Activated naive CD4-positive, alpha-beta T cell treated with anti-CD3 and anti-CD28 coated beads, Interleukin-2, amount 50 U/mL, for 24 hours (primary cell): Measurements from ENCODE around the gene CLEC16A.
"Not testable (repeated sequence)": the region's sequence is repeated elsewhere in the genome, so short reads cannot be mapped to it uniquely, and the experiment has no call there.

Experiments used
- H3K27ac Mint-ChIP-seq: one replicate; pipeline ENCODE4 v1.8.0; 2021; ENCODE audit warnings: mild to moderate bottlenecking, mixed read lengths
- H3K27me3 Mint-ChIP-seq: one replicate; pipeline ENCODE4 v1.8.0; 2021; ENCODE audit warnings: mixed read lengths
- H3K36me3 Mint-ChIP-seq: one replicate; pipeline ENCODE4 v1.8.0; 2021; ENCODE audit warnings: mixed read lengths
- H3K4me1 Mint-ChIP-seq: one replicate; pipeline ENCODE4 v1.8.0; 2021; ENCODE audit warnings: mixed read lengths
- H3K4me3 Mint-ChIP-seq: one replicate; pipeline ENCODE4 v1.8.0; 2021; ENCODE audit warnings: mild to moderate bottlenecking, mixed read lengths
- H3K9me3 Mint-ChIP-seq: one replicate; pipeline ENCODE4 v1.8.0; 2021; ENCODE audit warnings: mixed read lengths

Gene CLEC16A

GRCh38 chr16:10932959-10933710 is 11.2 kb upstream of the CLEC16A start:
- H3K27ac Mint-ChIP-seq: no peak overlapping the region
- H3K4me1 Mint-ChIP-seq: peaks cover 46% of the 10 kb centered on the region
- no peaks in the 10 kb centered on the region for H3K9me3 Mint-ChIP-seq
- no peak overlapping the region for H3K4me3 Mint-ChIP-seq
- H3K36me3 Mint-ChIP-seq: peaks cover 5% of the 10 kb centered on the region
- no peaks in the 10 kb centered on the region for H3K27me3 Mint-ChIP-seq

GRCh38 chr16:10933865-10934264 is 10.5 kb upstream of the CLEC16A start:
- Mint-ChIP-seq H3K27me3 (no peaks in the 10 kb centered on the region), H3K4me3 (no peak overlapping the region), H3K9me3 (no peaks in the 10 kb centered on the region), H3K27ac (no peak overlapping the region), H3K36me3 (peaks cover 5% of the 10 kb centered on the region), H3K4me1 (peaks cover 54% of the 10 kb centered on the region)

- no peak overlapping the region for H3K27ac Mint-ChIP-seq
- H3K27me3 Mint-ChIP-seq: no peaks in the 10 kb centered on the region
- no peak overlapping the region for H3K4me3 Mint-ChIP-seq
- peaks cover 6% of the 10 kb centered on the region for H3K36me3 Mint-ChIP-seq
- H3K9me3 Mint-ChIP-seq: no peaks in the 10 kb centered on the region
- H3K4me1 Mint-ChIP-seq: peaks cover 60% of the 10 kb centered on the region
Measured at GRCh38 chr16:10934325-10935107, 9.8 kb upstream of the CLEC16A start.

- peak overlapping the region; percentile 28 for H3K4me3 Mint-ChIP-seq
- H3K4me1 Mint-ChIP-seq: peaks cover 69% of the 10 kb centered on the region
- no peak overlapping the region for H3K27ac Mint-ChIP-seq
- no peaks in the 10 kb centered on the region for H3K9me3 Mint-ChIP-seq
- H3K36me3 Mint-ChIP-seq: peaks cover 9% of the 10 kb centered on the region
- no peaks in the 10 kb centered on the region for H3K27me3 Mint-ChIP-seq
Measured at GRCh38 chr16:10935226-10935915, 9.0 kb upstream of the CLEC16A start.

- no peaks in the 10 kb centered on the region for H3K9me3 Mint-ChIP-seq
- peak overlapping the region; percentile 97 for H3K4me3 Mint-ChIP-seq
- no peak overlapping the region for H3K27ac Mint-ChIP-seq
- peaks cover 76% of the 10 kb centered on the region for H3K4me1 Mint-ChIP-seq
- H3K27me3 Mint-ChIP-seq: no peaks in the 10 kb centered on the region
- peaks cover 8% of the 10 kb centered on the region for H3K36me3 Mint-ChIP-seq
Measured at GRCh38 chr16:10936272-10936984, 7.9 kb upstream of the CLEC16A start.

- peak overlapping the region; percentile 97 for H3K4me3 Mint-ChIP-seq
- peaks cover 76% of the 10 kb centered on the region for H3K4me1 Mint-ChIP-seq
- no peak overlapping the region for H3K27ac Mint-ChIP-seq
- H3K36me3 Mint-ChIP-seq: peaks cover 8% of the 10 kb centered on the region
- no peaks in the 10 kb centered on the region for H3K27me3 Mint-ChIP-seq
- H3K9me3 Mint-ChIP-seq: no peaks in the 10 kb centered on the region
Measured at GRCh38 chr16:10937068-10937859, 7.1 kb upstream of the CLEC16A start.

GRCh38 chr16:10938321-10938720 is 6.0 kb upstream of the CLEC16A start:
- H3K36me3 Mint-ChIP-seq: peaks cover 8% of the 10 kb centered on the region
- H3K4me1 Mint-ChIP-seq: peaks cover 81% of the 10 kb centered on the region
- H3K9me3 Mint-ChIP-seq: no peaks in the 10 kb centered on the region
- no peaks in the 10 kb centered on the region for H3K27me3 Mint-ChIP-seq
- peak overlapping the region; percentile 35 for H3K27ac Mint-ChIP-seq
- peak overlapping the region; percentile 97 for H3K4me3 Mint-ChIP-seq

- Mint-ChIP-seq H3K4me1 (peaks cover 78% of the 10 kb centered on the region), H3K27me3 (no peaks in the 10 kb centered on the region), H3K4me3 (peak overlapping the region; percentile 97), H3K27ac (peak overlapping the region; percentile 31), H3K36me3 (peaks cover 8% of the 10 kb centered on the region), H3K9me3 (no peaks in the 10 kb centered on the region)
Measured at GRCh38 chr16:10938796-10939648, 5.3 kb upstream of the CLEC16A start.

- peak overlapping the region; percentile 25 for H3K27ac Mint-ChIP-seq
- H3K36me3 Mint-ChIP-seq: peaks cover 8% of the 10 kb centered on the region
- no peaks in the 10 kb centered on the region for H3K27me3 Mint-ChIP-seq
Measured at GRCh38 chr16:10939649-10940234, 4.6 kb upstream of the CLEC16A start.

GRCh38 chr16:10940501-10941079 is 3.8 kb upstream of the CLEC16A start:
- Mint-ChIP-seq H3K27me3 (no peaks in the 10 kb centered on the region), H3K36me3 (peaks cover 8% of the 10 kb centered on the region), H3K4me3 (peak overlapping the region; percentile 97), H3K27ac (peak overlapping the region; percentile 70), H3K9me3 (no peaks in the 10 kb centered on the region), H3K4me1 (peaks cover 75% of the 10 kb centered on the region)

More at GRCh38 chr16:10939649-10940234, 4.6 kb upstream of the CLEC16A start:
- Mint-ChIP-seq H3K9me3 (no peaks in the 10 kb centered on the region), H3K4me3 (peak overlapping the region; percentile 97), H3K4me1 (peaks cover 76% of the 10 kb centered on the region)

- H3K4me3 Mint-ChIP-seq: peak overlapping the region; percentile 97
- no peaks in the 10 kb centered on the region for H3K27me3 Mint-ChIP-seq
- H3K27ac Mint-ChIP-seq: peak overlapping the region; percentile 91
- peaks cover 5% of the 10 kb centered on the region for H3K36me3 Mint-ChIP-seq
- no peaks in the 10 kb centered on the region for H3K9me3 Mint-ChIP-seq
- peaks cover 75% of the 10 kb centered on the region for H3K4me1 Mint-ChIP-seq
Measured at GRCh38 chr16:10941127-10941933, 3.0 kb upstream of the CLEC16A start.

- H3K36me3 Mint-ChIP-seq, H3K27me3 Mint-ChIP-seq, H3K9me3 Mint-ChIP-seq: not testable (repeated sequence)
- Mint-ChIP-seq H3K4me1 (peaks cover 75% of the 10 kb centered on the region), H3K27ac (peak overlapping the region; percentile 91), H3K4me3 (peak overlapping the region; percentile 97)
Measured at GRCh38 chr16:10941935-10942351, 2.4 kb upstream of the CLEC16A start.
